Posterior cingulate gyrus (tissue), 11 donors: ENCODE measurements around the gene IRF3.

ENCODE experiments used
- DNase-seq, 10 donors: peaks; one replicate each; pipeline versions ENCODE4 v3.0.0 to v3.0.0-alpha.2; 2020 to 2021; ENCODE audit warnings: mixed read lengths in 3 of 10
- intact Hi-C: fragments of 100-400 bp; cut with DNase I; formaldehyde crosslinking; loops from one replicate; pipeline ENCODE4 v1.15.1; 2023

The IRF3 gene, protein sequence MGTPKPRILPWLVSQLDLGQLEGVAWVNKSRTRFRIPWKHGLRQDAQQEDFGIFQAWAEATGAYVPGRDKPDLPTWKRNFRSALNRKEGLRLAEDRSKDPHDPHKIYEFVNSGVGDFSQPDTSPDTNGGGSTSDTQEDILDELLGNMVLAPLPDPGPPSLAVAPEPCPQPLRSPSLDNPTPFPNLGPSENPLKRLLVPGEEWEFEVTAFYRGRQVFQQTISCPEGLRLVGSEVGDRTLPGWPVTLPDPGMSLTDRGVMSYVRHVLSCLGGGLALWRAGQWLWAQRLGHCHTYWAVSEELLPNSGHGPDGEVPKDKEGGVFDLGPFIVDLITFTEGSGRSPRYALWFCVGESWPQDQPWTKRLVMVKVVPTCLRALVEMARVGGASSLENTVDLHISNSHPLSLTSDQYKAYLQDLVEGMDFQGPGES

DNA sequence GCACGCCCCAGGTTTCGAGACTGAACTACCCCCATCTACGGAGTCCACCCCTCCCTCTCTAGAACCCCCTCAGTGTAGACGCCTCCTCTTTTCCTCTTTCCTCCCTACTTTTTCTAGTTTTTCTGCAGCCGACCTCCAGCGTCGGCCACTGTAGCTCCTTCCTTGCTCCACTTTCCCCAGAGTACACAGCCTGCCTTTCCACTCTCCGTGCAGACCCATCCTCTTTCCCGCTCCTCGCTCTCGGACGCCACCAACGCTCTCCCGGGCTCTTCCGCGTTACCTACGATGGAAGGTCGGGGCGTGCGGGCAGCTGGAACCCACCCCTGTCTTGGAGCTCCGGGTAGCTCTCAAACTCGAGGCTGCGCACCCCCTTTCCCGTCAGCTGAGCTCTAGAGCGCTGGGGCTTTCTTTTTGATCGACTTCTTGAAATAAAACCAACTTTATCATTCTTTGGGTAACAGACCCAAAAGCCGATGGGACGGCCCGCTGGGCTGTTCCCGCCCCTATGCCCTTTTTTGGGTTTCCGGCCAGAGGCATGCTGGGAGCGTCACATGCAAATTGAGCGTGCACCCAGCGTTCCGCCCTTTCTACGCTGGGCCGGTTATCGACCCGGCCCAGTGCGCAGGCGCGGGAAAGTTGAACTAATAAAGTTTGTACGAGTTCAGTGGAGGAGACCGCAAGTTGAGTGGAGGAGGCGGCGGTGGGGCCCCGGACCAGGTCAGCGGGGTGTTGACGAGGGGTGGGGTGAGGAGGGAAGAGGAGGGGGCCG is at the start of gene IRF3, which contains the start of gene BCL2L12:
IRF3 (minus strand) TSS at position 507 of the 769 bp plus-strand sequence. CDS start 1,019 bp downstream, outside the sequence.
BCL2L12 (plus strand) TSS at position 583 of the 769 bp plus-strand sequence. CDS start 760 bp downstream, outside the sequence.
- peak; percentile 94 to 99 (median 96) for DNase-seq
- intact Hi-C loops = loop anchor here (2.0 kb wide), 1 partner anchor 23 kb away; the partner anchor contains the start of gene SCAF1

DNA sequence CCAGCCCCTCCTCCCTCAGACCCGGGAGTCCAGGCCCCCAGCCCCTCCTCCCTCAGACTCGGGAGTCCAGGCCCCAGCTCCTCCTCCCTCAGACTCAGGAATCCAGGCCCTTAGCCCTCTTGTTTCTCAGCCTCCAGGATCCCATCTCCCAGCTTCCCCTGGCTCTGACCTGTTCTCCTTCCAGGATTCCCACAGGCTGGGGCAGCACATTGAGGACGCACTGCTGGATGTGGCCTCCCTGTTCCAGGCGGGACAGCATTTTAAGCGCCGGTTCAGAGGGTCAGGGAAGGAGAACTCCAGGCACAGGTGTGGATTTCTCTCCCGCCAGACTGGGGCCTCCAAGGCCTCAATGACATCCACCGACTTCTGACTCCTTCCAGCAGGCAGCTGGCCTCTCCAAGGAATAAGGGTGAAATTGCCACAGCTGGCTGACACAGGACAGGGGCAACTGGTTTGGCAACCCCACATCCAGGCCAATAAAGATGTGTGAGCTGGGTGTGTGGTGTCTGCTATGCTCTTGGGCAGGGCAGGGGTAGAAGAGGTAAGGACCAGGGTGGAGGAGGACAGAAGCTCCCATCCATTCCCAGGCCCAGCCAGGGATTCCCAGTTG is 47.7 kb upstream of the IRF3 start:
- intact Hi-C loops = no loop called here
- no peak for DNase-seq

DNA sequence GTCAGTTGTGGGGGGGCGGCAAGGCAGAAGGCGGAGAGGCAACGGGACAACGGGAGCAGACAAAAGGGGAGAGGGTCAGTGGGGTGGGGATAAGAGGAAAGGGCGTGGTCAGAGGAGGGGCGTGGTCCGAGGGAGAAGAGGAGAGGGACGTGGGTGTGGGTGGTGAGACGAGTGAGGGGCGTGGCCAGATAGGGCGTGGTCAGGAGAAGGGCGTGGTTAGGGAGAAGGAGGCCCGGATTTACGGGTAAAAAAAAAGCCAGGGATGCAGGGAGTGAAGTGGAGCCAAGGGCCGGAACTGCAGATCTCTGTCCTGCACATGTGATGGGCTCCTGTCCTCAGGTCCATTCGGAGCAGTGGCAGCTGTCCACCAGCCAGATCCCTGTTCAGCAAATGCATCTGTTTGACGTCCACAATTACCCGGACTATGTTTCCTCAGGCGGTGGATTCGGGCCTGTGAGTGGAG is 46.8 kb upstream of the IRF3 start:
- no peak for DNase-seq
- intact Hi-C loops = no loop called here

DNA sequence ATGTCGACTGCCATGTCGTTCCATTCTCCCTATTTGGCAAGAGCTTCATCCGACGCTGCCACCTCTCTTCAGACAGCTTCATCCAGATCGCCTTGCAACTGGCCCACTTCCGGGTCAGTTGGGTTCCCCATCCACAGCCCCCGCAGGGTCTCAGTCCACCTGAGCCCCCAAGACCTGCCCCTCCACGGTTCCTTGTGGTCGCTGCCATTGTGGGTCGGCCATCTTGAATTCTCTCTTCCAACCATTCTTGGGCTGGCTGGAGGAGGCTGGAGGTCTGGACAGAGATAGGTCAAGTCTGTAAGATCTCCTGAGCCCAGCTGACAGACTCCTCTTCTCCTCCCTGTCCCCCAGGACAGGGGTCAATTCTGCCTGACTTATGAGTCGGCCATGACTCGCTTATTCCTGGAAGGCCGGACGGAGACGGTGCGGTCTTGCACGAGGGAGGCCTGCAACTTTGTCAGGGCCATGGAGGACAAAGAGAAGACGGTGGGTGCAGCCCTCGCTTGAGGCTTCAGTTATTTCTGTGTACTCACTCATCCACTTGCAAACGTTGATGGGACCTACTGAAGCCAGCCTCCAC is 44.8 kb upstream of the IRF3 start:
- intact Hi-C loops = no loop called here
- no peak for DNase-seq

DNA sequence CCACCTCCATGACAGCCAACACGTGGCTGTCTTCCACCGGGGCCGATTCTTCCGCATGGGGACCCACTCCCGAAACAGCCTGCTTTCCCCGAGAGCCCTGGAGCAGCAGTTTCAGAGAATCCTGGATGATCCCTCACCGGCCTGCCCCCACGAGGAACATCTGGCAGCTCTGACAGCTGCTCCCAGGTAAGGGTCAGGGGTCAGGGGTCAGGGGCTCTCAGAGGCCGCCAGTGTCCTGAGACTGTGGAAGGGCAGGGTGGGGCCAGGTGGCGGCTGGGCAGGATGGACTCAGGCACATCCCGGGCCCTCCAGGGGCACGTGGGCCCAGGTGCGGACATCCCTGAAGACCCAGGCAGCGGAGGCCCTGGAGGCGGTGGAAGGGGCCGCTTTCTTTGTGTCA is 40.3 kb upstream of the IRF3 start:
- intact Hi-C loops = no loop called here
- no peak for DNase-seq

DNA sequence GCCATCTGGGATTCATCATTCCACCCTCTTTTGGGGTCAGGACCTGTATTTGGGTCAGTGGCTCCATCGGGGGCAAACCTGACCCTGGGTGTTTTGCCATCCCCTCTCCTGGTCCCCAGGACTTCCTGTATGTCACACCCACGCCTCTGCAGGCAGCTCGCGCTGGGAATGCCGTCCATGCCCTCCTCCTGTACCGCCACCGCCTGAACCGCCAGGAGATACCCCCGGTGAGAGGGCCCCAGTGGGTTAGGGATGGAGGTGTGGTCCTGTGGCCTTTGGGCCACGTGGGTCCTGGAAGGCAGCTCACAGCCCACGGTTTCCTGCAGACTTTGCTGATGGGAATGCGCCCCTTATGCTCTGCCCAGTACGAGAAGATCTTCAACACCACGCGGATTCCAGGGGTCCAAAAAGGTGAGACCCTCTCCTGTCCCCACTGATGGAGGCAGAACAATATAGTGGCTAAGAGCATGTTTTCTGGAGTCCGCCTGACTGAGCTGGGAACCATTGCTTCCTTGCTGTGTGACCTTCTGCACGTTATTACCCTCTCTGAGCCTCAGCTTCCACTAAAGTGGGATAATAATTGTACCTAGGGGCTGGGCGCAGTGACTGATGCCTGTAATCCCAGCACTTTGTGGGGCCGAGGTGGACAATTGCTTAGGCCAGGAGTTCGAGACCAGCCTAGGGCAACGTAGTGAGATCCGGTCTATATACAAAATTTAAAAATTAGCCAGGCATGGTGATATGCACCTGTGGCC is 39.4 kb upstream of the IRF3 start:
- intact Hi-C loops = no loop called here
- DNase-seq = no peak

DNA sequence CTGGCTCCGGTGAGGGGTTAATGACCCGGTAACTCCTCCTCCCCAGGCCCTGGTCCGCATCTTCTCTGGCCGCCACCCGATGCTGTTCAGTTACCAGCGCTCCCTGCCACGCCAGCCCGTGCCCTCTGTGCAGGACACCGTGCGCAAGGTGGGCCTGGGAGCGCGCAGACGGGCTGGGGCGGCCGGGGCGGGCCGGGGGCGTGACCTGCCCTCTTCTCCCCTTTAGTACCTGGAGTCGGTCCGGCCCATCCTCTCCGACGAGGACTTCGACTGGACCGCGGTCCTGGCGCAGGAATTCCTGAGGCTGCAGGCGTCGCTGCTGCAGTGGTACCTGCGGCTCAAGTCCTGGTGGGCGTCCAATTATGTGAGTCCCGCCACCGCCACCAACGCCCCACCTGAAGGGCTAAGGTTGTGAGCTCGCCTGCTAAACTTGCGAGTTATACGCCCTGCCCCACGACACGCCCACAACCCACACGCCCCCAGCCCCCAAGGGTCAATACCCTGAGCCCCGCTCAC is 35.7 kb upstream of the IRF3 start:
- no peak for DNase-seq
- intact Hi-C loops = no loop called here

DNA sequence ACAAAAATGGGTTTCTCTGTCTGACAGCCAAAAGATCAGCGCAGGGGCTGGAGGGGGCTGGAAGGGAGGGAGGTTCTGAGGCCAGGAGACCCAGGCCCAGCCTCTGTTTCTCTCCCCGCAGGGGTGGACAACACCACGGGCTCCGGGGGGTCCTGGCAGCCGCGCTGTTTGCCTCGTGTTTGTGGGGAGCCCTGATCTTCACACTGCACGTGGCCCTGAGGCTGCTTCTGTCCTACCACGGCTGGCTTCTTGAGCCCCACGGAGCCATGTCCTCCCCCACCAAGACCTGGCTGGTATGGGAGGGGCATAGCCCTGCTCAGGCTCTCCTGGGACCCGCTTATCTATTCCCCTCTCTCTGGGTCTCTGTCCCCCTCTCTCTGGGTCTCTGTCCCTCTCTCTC is 34.9 kb upstream of the IRF3 start:
- no peak for DNase-seq
- intact Hi-C loops = no loop called here

DNA sequence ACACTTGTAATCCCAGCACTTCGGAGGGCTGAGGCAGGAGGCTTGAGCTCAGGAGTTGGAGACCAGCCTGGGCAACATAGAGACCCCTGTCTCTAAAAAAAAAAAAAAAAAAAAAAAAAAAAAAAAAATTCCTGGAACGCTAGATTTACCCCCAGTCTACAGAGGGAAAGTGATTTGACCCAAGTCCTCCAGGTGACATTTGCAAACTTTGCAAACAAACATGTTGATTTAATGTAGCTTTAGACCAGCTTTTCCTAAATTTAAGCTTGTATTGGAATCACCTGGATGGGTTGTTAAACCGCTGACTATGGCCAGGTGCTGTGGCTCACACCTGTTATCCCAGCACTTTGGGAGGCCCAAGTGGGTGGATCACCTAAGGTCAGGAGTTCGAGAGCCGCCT is 33.7 kb upstream of the IRF3 start:
- no peak for DNase-seq
- intact Hi-C loops = loop anchor here (10.0 kb wide), 1 partner anchor 105 kb away; no protein-coding TSS in a partner anchor

DNA sequence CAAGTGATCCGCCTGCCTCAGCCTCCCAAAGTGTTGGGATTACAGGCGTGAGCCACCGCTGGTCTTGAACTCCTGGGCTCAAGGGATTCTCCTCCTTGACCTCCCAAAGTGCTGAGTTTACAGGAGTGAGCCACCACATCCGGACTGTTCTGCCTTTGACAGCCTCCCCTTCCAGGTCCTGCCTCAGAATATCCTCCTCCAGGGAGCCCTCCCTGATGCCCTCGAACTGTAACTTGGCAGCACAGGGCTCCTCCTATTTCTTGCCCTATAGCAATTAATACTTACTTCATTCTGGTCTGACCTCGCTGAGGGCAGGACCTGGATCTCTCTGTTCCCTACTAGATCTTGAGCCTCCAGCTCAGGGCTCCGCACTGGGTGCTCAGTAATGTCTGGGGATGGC is 31.2 kb upstream of the IRF3 start:
- intact Hi-C loops = loop anchor here (10.0 kb wide), 1 partner anchor 108 kb away; no protein-coding TSS in a partner anchor

DNA sequence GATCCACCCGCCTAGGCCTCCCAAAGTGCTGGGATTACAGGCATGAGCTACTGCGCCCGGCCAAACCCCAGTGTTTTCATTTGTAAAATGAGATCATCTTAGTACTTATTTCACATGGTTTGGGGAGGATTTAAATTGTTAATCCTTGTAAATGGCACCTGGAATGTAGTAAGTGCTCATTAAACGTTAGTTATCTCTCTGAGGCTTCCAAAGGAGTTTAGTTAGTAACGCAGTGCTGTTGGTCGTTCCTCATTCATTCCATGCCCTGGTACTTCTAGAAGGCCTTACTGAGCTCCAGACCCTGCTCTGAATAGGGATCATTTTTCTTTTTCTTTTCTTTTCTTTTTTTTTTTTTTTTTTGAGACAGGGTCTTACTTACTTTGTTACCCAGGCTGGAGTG is 30.5 kb upstream of the IRF3 start:
- DNase-seq = no peak
- intact Hi-C loops = loop anchor here (10.0 kb wide), 1 partner anchor 109 kb away; no protein-coding TSS in a partner anchor

More for the DNA sequence above, 31.2 kb upstream of the IRF3 start:
- DNase-seq = no peak

DNA sequence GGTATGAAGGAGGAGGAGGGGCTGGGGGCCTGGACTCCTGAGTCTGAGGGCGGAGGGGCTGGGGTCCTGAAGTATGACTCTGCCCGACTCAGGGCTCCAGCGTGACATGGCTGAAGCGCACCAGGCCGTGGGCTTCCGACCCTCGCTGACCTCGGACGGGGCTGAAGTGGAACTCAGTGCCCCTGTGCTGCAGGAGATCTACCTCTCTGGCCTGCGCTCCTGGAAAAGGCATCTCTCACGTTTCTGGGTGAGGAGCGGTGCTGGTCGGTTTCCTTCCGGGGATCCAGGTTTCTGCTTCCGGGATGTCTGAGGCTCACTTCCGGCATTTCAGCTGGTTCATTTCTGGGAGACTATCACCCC is 26.5 kb upstream of the IRF3 start:
- DNase-seq = peak in 6 of 10 donors; percentile 57 to 94 (median 66)
- intact Hi-C loops = loop anchor here (10.0 kb wide), 1 partner anchor 113 kb away; no protein-coding TSS in a partner anchor

DNA sequence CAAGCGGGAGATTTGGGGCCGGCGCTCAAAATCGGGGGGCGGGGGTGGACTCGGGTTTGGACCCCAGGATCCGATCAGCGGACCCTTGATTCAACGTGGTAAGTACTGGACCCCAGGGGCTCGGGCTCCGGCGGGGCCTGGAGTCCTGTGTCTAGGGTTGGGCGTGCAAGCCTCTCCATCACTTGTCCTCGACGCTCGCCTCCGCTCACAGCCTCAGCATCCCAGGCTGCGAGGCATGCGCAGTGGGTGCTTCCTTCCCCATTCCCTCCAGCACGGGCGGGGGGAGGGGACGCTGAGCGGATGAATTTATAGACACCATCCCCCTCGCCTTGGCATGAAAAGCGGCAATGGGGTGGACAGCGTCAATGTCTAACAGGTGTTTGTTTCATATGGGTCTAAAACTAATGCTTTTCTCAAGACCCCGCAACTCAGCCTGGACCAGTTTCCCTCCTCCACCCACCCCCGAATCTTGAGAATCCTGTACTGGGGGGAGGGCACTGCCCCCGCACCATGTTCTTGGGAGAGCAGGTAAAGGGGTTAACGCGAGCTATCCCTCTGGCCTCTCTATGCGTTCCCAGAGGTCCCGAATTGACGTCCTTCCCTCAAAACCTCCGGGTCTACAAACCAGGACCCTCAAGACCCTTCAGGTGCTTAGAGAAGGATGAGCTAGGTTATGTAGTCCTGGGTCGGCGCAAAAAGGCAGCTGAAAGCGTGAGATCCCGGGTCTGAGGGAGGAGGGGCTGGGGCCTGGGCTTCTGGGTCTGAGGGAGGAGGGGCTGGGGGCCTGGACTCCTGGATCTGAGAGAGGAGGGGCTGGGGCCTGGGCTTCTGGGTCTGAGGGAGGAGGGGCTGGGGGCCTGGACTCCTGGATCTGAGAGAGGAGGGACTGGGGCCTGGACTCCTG is 25.8 kb upstream of the IRF3 start:
- DNase-seq = peak; percentile 75 to 96 (median 82)
- intact Hi-C loops = loop anchor here (10.0 kb wide), 1 partner anchor 113 kb away; no protein-coding TSS in a partner anchor

DNA sequence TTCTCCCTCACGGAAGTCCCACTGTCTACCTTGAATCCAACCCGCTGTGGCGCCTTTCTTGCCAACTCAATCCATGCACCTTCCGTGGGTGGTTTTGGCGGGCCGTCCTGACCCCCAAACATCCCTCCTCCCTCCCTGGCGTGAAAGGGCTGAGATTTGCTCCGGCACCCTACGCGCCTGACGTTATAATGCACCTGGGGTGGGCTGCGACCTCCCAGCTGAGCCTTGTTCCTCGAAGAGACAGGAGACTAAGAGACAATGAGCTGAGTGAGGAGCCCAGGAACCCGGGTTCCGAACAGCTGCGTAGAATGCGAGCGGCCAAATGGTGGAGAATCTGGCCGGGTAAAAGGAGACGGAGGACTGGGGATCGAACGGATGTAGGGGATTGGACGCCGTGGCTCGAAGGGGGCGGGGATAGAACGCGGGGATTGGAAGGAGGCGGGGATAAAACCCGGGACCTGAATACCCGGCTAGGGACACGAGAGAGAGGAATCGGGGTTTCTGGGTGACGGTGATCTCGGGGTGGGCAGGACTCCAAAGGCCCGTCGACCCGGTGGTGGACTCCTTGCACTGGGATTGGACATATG is 25.1 kb upstream of the IRF3 start, which contains the start of gene CPT1C:
CPT1C (plus strand) TSS at position 461 of the 587 bp plus-strand sequence. CDS start 1,137 bp downstream, outside the sequence.
- intact Hi-C loops = loop anchor here (10.0 kb wide), 1 partner anchor 114 kb away; no protein-coding TSS in a partner anchor

DNA sequence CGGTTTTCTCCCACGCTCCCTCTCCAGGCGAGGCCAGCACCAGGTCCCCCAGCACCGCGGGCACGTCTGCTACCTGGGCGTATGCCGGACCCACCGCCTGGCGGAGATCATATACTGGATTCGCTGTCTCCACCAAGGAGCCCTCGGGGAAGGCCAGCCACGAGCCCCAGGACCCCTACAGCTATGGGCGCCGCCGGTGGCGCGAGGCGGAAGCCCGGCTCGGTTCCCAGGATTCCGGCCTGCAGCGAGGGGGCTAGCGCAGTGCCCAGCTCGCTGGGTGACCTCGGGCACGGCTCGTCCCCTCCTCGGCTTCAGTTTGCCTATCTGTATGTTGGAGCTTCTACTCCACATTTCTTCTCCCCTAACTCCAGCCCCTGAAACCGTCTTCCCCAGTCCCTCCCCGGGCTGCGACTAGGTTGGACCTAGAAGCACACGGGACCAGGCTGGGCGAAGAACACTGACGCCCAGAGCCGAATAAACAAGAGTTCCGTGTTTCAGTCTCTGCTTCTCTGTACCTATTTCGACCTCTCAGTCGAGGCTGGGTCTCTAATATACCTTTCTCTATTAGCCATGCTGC is 24.5 kb upstream of the IRF3 start:
- DNase-seq = no peak

More for the DNA sequence above, 25.1 kb upstream of the IRF3 start, which contains the start of gene CPT1C:
- DNase-seq = peak; percentile 84 to 99 (median 92)

DNA sequence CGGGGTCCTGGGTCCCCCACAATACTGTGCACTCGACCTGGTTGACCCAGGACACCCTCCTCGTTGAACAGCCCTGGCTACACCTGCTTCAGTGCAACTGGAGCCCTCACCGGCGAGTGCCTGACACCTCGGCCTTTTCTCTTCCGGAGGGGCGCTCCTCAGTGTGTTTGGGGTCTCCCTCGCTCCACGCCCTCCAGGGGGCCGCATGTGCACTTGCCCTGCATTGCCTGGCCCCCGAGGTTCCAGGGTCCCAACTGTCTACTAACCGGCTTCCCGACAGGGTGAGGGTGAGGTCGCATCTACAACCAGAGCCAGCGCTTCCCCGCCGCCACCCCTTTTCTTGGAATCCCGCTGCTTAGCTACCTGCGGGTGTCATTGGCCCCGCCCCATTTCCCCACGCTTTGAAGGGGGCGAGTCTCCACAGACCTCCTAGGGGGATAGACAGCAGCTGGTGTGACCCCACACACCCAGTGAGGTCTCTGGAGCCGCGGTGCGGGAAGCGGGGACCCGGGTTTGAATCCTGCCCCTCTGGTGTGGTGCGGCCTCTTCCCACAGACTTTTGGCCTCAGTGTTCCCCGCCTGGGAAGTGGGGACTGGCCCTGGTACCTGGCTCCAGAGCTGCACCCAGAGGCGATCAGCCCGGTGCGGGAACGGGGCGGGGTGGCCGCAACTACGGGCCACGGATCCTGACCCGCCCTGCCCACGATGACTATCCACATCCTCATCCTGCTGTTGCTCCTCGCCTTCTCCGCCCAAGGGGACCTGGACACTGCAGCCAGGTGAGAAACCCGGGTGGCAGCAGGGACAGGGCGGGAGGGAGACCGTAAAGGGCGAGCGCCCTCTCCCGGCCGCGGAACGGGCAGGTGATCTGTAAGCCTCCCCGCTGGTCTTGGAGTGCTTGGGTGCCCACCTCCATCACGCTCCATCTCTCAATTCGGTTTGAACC is 23.7 kb upstream of the IRF3 start, which contains the start of gene ADM5:
ADM5 (plus strand) TSS at position 462 of the 946 bp plus-strand sequence; CDS start at position 706, 244 bp downstream.
- intact Hi-C loops = loop anchor here (10.0 kb wide), 1 partner anchor 115 kb away; no protein-coding TSS in a partner anchor
- peak; percentile 47 to 94 (median 74) for DNase-seq

More for the DNA sequence above, 24.5 kb upstream of the IRF3 start:
- intact Hi-C loops = loop anchor here (10.0 kb wide), 1 partner anchor 115 kb away; no protein-coding TSS in a partner anchor
